GOT3 (cell line): ENCODE results near the gene KLK1.
"Not testable (repeated sequence)": the region's sequence is repeated elsewhere in the genome, so short reads cannot be mapped to it uniquely, and the experiment has no call there.

Experiments
- DNase-seq: peaks from one replicate; lab custom pipeline; 2025; ENCODE audit warnings: mixed read lengths; lab: John Stamatoyannopoulos, UW

KLK1 gene

DNA sequence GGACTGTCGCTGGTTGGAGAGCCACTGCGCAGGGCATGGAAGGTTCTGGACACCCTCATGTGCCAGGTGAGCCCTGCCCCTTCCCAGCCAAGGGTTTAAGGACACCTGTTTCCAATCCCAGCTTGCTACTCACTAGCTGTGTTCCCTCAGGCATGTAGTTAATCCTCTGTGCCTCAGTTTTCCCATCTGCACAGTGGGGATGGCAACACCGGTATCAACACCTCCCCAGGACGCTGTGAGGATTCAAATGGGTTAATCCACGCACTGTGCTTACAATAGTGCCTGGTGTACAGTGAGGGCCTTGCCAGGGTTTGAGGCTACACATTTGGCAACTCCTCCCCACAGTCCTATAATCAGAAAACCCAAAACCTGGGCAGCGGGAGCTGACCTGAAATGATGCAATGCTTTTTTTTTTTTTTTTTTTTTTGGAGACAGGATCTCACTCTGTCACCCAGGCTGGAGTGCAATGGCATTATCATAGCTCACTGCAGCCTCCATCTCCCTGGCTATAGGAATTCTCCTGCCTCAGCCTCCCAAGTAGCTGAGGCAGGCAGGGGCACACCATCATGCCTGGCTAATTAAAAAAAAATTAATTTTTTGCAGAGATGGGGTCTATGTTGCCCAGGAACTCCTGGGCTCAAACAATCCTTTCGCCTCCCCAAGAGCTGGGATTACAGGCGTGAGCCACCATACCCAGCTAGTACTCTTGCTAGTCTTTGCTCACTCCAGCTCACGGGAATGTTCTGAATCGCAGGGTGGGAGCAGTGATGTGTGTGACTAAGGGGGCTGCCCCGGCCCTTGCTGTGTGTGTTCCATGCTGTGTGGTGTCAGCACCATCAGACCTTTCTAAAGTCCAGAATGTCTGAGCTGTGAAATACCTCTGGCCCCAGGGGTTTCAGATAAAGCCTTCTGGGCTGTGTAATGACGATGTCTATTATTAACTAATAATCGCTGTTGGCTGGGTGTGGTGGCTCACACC is 31.0 kb downstream of the KLK1 start:
- no peak for DNase-seq

DNA sequence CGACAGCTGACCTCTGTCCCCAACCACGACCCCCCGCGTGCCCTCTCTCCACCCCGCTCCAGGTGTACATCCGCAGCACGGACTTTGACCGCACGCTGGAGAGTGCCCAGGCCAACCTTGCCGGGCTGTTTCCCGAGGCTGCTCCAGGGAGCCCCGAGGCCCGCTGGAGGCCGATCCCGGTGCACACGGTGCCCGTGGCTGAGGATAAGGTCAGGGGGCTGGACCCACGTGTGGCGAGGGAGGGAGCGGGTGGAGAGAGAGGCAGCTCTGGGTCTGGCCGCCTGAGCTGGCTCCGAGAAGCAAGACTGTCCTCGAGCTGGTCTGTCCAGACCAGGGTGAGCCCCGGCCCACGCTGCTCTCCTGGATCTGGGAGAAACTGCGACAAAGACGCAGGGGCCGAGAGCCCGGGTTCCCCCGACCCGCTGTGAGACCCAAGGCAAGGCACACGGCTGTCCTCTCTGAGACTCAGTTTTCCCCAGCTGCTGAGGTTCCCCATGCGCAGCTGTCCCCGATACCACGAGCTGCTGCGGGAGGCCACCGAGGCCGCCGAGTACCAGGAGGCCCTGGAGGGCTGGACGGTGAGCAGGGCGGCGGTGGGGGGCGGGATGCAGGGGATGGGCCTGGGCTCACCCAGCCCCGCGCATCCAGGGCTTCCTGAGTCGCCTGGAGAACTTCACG is 31.9 kb downstream of the KLK1 start:
- DNase-seq = no peak

DNA sequence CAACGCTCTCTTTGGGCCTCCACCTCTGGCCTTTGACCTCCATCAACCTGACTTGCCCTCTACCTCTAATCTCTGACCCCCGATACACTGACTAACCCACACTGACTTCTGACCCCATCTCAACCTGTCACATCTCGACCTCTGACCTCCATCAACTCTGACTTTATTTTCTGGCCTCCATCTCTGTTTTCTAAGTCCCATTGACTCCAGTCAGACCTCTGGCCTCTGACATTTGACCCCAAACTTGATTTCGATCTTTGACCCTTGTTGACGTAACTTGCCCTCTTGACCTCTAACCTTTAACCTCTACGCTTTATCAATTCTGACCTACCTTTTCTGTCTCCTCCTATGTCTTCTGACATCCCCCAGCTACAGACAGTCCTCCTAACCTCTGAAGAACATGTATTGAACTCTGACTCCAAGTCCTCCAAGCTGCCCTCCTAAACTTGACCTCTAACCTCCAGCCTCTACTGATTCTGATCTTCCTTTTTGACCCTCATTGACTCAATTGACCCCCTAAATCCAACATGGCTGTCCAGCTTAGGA is 32.6 kb downstream of the KLK1 start:
- no peak for DNase-seq

DNA sequence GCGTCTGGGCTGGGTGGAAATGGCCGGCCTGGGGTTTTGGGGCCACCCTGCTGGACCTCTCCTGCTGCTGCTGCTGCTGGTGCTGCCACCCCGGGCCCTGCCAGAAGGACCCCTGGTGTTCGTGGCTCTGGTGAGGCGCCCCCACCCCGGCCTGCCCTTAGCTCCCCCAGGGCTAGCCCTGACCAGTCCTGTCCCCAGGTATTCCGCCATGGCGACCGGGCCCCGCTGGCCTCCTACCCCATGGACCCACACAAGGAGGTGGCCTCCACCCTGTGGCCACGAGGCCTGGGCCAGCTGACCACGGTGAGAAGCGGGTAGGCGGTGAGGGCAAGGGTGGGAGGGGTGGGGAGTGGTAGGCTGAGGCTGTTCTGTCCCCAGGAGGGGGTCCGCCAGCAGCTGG is 33.2 kb downstream of the KLK1 start, which contains the start of gene ACP4:
Gene ACP4 (plus strand): TSS at position 20 of the 400 bp plus-strand sequence. CDS start 0 bp downstream, at position 20.
- no peak for DNase-seq

DNA sequence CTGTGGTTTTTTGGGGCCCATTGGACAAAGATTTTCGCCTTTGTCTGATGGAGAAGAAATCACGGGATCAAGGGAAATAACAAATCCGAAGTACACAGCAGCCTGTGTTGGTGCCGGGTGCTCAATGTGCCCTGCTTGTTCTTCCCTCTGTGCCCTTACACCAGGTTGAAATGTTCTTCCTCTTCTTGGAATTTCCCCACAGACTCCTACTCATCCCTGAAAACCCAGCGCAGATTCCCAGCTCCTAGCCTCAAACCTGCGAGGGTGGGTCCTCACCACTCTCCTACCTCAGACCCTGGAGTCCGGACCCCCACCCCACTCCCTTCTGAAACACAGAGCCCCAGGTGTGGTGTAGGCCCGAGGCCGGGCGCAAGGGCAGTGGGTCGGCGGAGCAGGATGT is 38.3 kb downstream of the KLK1 start:
- no peak for DNase-seq

DNA sequence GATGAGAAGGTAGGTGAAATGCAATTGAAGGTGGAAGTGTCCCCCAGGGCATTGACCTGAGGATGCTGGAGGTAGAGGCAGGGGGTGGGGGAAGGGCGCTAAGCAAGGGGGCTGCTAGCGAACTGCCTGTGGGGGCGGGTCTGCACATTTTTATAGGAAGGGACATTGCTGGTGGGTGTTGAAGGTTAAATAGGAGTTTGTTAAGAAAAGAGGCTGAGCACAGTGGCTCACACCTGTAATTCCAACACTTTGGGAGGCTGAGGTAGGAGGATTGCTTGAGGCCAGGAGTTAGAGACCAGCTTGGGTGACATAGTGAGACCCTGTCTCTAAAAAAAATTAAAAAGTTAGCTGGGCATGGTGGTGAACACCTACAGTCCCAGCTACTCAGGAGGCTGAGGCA is 38.9 kb downstream of the KLK1 start:
- no peak for DNase-seq

DNA sequence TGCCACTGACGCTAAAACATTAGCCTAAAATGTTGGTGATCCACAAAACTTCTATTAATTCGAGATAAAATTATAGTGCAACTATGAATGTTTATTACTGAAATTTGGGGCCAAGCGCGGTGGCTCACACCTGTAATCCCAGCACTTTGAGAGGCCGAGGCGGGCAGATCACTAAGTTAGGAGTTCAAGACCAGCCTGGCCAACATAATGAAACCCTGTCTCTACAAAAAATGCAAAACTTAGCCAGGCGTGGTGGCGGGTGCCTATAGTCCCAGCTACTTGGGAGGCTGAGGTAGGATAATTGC is 39.8 kb downstream of the KLK1 start:
- not testable (repeated sequence) for DNase-seq

DNA sequence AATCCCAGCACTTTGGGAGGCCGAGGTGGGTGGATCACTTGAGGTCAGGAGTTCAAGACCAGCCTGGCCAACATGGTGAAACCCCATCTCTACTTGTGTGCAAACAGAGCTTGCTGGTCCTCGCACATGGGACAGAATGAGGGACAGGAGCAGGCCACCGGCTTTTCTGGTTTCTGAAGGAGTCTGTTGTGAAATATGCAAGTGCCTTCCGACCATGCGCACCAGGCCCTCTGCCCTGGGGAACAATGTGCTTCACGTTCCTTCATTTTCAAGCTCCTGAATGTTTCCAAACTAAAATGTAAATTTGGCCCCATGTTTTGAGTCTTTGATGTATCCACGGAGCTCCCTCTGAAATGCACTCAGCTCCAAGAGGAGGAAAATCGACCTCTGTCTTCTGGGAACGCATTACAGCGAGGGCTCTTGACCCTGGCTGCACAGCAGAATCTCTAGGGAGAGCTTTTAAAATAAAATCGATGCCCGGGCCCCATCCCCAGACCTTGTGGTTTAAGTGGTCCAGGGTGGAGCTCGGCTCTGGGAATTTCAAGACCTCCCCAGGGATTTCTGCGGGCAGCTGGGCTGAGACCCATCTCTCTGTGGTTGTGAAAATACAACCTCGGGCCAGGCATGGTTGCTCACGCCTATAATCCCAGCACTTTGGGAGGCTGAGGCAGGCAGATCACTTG is 42.7 kb downstream of the KLK1 start:
- no peak for DNase-seq

DNA sequence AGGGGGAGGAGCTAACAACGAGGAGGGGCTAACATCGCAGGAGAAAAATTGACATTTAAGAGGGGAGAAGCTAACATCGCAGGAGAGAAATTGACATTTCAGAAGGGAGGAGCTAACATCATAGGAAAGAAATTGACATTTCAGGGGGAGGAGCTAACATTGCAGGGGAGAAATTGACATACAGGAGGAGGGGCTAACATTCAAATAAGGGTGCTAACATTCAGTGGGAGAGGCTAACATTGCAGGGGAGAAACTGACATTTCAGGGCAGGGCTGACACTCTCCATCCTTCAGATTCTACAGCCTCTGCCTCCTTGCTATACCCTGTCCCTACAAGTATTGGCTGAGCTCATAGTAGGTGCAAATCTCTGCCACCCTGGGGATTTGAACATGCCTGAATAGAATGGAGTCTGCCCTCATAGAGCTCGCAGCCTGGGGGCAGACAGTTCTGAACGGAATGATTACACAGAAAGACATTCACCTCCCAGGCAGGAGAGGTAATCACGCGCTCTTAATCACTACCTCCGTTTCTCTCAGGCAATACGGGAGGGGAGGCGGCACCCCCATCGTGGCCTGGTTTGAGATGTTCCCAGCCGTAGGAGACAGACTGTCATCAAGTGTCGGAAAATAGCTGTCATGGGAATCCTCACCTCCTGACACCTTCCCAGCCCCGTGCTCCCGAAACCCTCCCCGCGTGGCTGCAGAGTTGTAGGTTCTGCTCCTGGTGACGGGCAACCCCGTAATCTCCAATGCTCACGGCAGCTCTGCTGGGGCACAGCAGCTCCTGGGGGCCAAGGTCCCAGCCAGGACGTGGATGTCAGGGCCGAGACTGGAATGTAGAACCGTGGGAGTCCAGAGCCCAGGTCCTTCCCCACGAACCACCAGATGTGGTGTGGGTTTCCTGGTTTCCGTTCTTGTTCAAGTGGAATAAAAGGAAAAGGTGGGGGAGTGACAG is 43.8 kb downstream of the KLK1 start:
- DNase-seq = no peak

DNA sequence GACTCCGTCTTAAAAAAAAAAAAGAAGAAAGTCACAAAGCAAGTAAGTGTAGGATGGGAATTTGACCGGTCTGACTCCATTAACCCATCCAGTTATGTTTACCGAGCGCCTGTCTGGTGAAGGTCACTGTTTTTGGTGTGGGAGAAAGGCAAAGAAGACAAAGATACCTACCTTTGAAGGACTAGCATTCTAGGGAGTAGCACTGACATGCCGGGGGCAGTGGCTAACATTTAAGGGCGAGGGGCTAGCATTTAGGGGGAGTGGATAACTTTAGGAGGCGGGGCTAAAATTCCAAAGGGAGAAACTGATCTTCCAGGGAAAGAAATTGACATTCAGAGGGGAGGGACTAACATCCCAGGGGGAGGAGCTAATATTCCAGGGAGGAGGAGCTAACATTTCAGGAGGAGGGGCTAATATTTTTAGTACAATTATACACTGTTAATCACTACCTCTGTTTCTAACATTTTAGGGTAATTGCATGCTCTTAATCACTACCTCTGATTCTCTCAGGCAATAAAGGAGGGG is 44.6 kb downstream of the KLK1 start:
- no peak for DNase-seq

DNA sequence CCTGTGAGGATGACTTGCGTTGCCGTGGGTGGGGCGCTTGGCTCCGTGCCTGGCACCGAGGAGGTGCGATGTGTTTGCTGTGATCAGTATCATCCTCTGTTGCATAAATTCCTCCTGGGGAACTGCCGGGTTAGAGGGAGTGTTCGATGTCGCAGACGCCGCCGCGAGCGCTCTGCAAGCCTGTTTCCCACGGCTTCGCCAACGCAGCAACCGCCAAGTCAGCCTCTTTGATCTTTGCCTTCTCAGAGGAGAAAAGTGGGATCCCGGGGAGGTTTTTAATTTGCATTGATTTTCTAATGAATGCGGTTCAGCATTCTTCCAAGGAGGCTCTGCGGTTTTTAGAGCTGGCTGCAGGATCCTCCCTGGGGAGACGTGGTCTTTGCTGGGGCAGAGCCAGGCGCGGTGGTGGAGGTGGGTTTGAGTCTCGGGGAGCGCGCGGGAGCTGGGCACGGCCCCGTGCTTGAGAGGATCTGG is 45.7 kb downstream of the KLK1 start:
- DNase-seq = no peak

DNA sequence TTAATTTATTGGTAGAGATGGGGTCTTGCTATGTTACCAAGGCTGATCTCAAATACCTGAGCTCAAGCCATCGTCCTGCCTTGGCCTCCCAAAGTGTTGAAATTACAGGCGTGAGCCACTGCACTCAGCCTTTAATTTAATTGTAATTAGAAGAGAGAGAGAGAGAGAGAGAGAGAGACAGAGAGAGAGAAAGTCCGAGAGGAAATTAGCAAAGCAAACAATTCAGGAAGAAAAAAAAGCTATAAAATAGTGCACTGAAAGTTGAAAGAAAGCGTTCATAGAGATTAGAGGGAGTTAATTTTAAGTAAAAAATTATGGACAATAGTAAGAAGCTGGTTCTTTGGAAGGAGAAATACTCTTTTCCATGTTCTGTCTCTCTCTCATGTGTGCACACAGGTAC is 46.3 kb downstream of the KLK1 start:
- DNase-seq = no peak

DNA sequence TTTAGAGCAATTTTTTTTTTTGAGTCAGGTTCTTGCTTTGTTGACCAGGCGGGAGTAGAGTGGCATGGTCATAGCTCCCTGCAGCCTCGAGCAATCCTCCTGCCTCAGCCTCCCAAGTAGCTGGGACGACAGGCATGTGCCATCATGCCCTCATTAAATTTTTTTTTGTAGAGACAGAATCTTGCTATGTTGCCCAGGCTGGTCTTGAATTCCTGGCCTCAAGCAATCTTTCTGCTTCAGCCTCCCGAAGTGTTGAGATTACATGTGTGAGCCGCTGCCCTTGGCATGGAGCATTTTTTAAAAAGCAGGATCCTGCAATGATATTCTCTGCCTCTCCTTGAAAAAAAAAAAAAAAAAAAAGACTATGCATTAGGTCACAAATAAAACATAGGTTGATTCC is 47.5 kb downstream of the KLK1 start:
- no peak for DNase-seq

DNA sequence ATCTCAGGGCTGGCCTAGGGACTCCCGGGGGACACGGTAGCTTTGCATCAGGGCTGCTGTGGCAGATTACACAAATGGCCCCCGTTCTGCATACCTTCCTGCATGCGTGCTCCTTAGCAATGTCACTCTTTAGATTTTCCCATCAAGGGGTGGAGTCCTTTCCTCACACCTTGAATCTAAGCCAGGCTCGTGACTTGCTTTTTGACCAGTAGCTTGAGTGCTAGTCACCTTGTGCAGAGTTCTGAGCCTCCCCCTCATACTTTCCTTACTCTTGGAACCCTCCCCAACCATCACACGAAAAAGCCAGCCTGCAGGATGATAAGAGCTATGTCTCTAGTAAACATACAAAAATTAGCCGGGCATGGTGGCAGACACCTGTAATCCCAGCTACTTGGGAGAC is 50.1 kb downstream of the KLK1 start:
- not testable (repeated sequence) for DNase-seq

DNA sequence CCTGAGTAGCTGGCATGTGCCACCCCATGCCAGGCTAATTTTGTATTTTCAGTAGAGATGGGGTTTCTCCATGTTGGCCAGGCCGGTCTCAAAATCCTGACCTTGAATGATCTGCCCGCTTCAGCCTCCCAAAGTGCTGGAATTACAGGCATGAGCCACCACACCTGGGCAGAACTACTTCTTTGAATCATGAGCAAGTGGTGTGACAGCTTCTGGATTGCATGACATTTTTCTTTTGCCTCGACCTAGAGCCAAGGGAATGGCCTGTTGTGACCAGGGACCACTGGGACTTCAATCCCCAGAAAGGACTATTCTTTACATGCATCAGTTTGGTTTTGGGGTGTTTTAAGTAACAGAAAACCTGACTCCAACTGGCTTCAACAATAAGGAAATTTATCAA is 50.7 kb downstream of the KLK1 start:
- not testable (repeated sequence) for DNase-seq

DNA sequence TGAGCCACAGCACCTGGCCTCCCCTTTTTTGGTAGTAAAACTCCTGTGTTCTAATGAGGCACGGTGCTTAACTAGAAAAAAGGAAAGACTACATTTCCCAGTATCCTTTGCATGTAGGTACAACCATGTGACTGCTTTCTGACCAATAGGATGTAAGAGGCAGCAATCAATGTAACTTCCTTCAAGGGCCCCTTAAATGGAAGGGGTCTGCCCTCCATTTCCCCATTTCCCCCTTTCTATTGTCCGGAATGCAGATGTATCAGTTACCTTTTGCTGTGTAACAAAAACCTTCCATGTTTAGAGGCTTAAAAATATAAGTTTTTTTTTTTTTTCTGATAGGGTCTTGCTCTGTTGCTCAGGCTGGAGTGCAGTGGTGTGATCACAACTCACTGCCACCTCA is 51.1 kb downstream of the KLK1 start:
- no peak for DNase-seq

DNA sequence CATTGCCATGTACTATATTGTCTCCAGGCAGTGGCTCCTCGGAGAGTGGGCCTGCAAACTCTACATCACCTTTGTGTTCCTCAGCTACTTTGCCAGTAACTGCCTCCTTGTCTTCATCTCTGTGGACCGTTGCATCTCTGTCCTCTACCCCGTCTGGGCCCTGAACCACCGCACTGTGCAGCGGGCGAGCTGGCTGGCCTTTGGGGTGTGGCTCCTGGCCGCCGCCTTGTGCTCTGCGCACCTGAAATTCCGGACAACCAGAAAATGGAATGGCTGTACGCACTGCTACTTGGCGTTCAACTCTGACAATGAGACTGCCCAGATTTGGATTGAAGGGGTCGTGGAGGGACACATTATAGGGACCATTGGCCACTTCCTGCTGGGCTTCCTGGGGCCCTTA is 52.7 kb downstream of the KLK1 start:
- DNase-seq = no peak

DNA sequence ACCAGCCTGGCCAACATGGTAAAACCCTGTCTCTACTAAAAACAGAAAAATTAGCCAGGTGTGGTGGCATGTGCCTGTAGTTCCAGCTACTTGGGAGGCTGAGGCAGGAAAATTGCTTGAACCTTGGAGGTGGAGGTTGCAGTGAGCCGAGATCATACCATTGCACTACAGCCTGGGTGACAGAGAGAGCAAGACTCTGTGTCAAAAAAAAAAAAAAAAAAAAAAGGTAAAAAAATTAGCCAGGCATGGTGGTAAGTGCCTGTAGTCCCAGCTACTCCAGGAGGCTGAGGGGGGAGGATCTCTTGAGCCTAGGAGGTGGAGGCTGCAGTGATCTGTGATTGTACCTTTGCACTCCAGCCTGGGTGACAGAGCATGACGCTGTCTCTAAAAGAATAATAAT is 53.4 kb downstream of the KLK1 start, which contains the start of gene GPR32:
Gene GPR32 (plus strand): TSS at position 301 of the 400 bp plus-strand sequence. CDS start 137 bp downstream, outside the sequence.
- DNase-seq = not testable (repeated sequence)
